Panc1 (cell line): ENCODE data around the gene FAM98B. TPM values are rescaled to one million over a fixed set of nuclear protein-coding genes. Genes with fewer than 3 reads are reported as not detected.

Experiments
- ATAC-seq: fragments of 200-7000 bp; cut with Tn5 transposase; 2 replicates; pipeline ENCODE4 v1.9.1; 2020; ENCODE audit warnings: mild to moderate bottlenecking, moderate library complexity
- Bru-seq: library from RNA; stranded (reverse); fragments of 400-500 nt; gene quantifications from one replicate; lab custom pipeline; 2021; lab: Mats Ljungman, UMichigan
- BruChase-seq, 2 experiments: library from RNA; stranded (reverse); fragments of 400-500 nt; gene quantifications; one replicate each; lab custom pipeline; 2021; lab: Mats Ljungman, UMichigan
- BruUV-seq: library from RNA; stranded (reverse); fragments of 400-500 nt; replicated peaks from 2 replicates; lab custom pipeline; 2021; lab: Mats Ljungman, UMichigan
- CTCF ChIA-PET: fragments of 300-600 bp; sonication (Branson Sonifier 250); formaldehyde crosslinking; loops from one replicate; lab custom pipeline; 2022; ENCODE audit warnings: antibody characterized with exemption; lab: Charles Lee
- POLR2A ChIA-PET: fragments of 300-600 bp; sonication (Branson Sonifier 250); formaldehyde crosslinking; loops from one replicate; lab custom pipeline; 2022; ENCODE audit warnings: antibody characterized with exemption; lab: Charles Lee
- DNase-seq: peaks from one replicate; pipeline ENCODE4 v3.0.0-alpha.2; 2010; ENCODE audit warnings: low read depth, low spot score
- H3K27ac ChIP-seq: 2 replicates; pipeline ENCODE4 v1.5.1; 2011; ENCODE audit warnings: mild to moderate bottlenecking, low read length, inconsistent platforms
- H3K27me3 ChIP-seq: fragments of 200-500 bp; sonication (Bioruptor generic); 2 replicates; pipeline ENCODE4 v1.6.0; 2014; ENCODE audit warnings: low read length, inconsistent platforms; ENCODE audit not compliant: control insufficient read depth, insufficient read depth
- H3K36me3 ChIP-seq: fragments of 200-500 bp; sonication (Bioruptor generic); 2 replicates; pipeline ENCODE4 v1.5.1; 2014; ENCODE audit warnings: inconsistent platforms, mild to moderate bottlenecking, low read length, moderate library complexity; ENCODE audit not compliant: control insufficient read depth, insufficient read depth
- H3K4me1 ChIP-seq: 2 replicates; pipeline ENCODE4 v1.5.1; 2011; ENCODE audit warnings: inconsistent platforms, mild to moderate bottlenecking, low read length, moderate library complexity; ENCODE audit not compliant: control insufficient read depth, insufficient read depth
- H3K4me3 ChIP-seq, 2 experiments: 2 replicates each; pipeline ENCODE4 v1.5.1; 2011 to 2012; ENCODE audit warnings: low read depth in 2 of 2, low read length in 2 of 2, mild to moderate bottlenecking in 2 of 2, inconsistent platforms in 1 of 2, moderate library complexity in 1 of 2
- H3K9me3 ChIP-seq: fragments of 200-500 bp; sonication (Bioruptor generic); 2 replicates; pipeline ENCODE4 v1.5.1; 2014; ENCODE audit warnings: low read depth, mild to moderate bottlenecking, inconsistent platforms, low read length, moderate library complexity; ENCODE audit not compliant: control insufficient read depth, insufficient read depth
- CTCF ChIP-seq: fragments of 450-650 bp; IDR thresholded peaks from 2 replicates; pipeline ENCODE4 v1.5.1; 2017; ENCODE audit warnings: mild to moderate bottlenecking
- POLR2AphosphoS5 ChIP-seq: IDR thresholded peaks from 2 replicates; pipeline ENCODE4 v1.6.1; 2012; ENCODE audit warnings: mild to moderate bottlenecking, low read depth, low read length, moderate library complexity
- REST ChIP-seq, 2 experiments: IDR thresholded peaks; 2 replicates each; pipeline ENCODE4 v1.6.1; 2011 to 2012; ENCODE audit warnings: low read depth in 2 of 2, control low read depth in 1 of 2, low read length in 1 of 2, mild to moderate bottlenecking in 1 of 2, moderate library complexity in 1 of 2; ENCODE audit not compliant: insufficient read depth in 1 of 2
- SIN3A ChIP-seq: IDR thresholded peaks from 2 replicates; pipeline ENCODE4 v1.6.1; 2012; ENCODE audit warnings: low read depth, mild to moderate bottlenecking, low read length, moderate library complexity, borderline replicate concordance; ENCODE audit not compliant: insufficient read depth
- TCF7L2 ChIP-seq: IDR thresholded peaks from 2 replicates; pipeline ENCODE4 v1.6.1; 2011; ENCODE audit warnings: mild to moderate bottlenecking, low read depth, low read length, inconsistent platforms
- in situ Hi-C: cut with HindIII; loops from 2 replicates; pipeline ENCODE4 v1.10.0; 2016; ENCODE audit warnings: low sequenced_read_pairs, low pct_unique_long_range_greater_than_20kb
- intact Hi-C: fragments of 100-400 bp; cut with micrococcal nuclease; formaldehyde crosslinking; loops from one replicate; pipeline ENCODE4 v1.10.0; 2022; ENCODE audit not compliant: unreplicated experiment
- long read RNA-seq: library from polyadenylated mRNA; unstranded; transcript quantifications from one replicate; pipeline ENCODE4 v2.0.0, GENCODE V29; 2021; ENCODE audit not compliant: unreplicated experiment
- polyA plus RNA-seq: library from polyadenylated mRNA; unstranded; fragments of >200 nt; gene quantifications from one replicate; pipeline ENCODE4 v1.2.1, GENCODE V29; 2012; ENCODE audit warnings: missing spikeins; ENCODE audit not compliant: insufficient read length
- total RNA-seq: library from RNA; stranded (reverse); gene quantifications from one replicate; pipeline ENCODE4 v1.2.1, GENCODE V29; 2021; ENCODE audit not compliant: unreplicated experiment

Gene FAM98B
- total RNA-seq (32.5 TPM), Bru-seq, nascent RNA (percentile 87 among the genes with signal in this experiment), BruChase-seq, experiment 1, labeled RNA remaining after a 2-hour chase (percentile 80 among the genes with signal in this experiment), BruChase-seq, experiment 2, labeled RNA remaining after a 6-hour chase (percentile 83 among the genes with signal in this experiment)
- 12.8 TPM for polyA plus RNA-seq
- long read RNA-seq, partial matches to known transcripts = 1 of 3 reads
- long read RNA-seq, other reads (novel, unspliced or antisense) = 1 of 3 reads

GRCh38 chr15:38453971-38454695 lies at the start of gene FAM98B:
Gene FAM98B, plus strand, starts transcription at chr15:38454127. Its CDS starts 35 bp downstream, at chr15:38454162.
- H3K4me1 ChIP-seq = peaks cover 7% of the 10 kb centered on the region; the same call in 1 of the 2 replicates
- POLR2A ChIA-PET = interaction anchor here (0.5 to 0.6 kb wide), 2 partner anchors 13 to 34 kb away, joined by 3 read pairs; no protein-coding TSS in a partner anchor
- ATAC-seq = peak; percentile 99
- intact Hi-C loops = no loop called here
- H3K9me3 ChIP-seq = no peaks in the 10 kb centered on the region
- CTCF ChIA-PET = interaction anchor here (0.6 to 0.9 kb wide), 3 partner anchors 14 to 902 kb away, joined by 4 to 8 read pairs (median 4); no protein-coding TSS in a partner anchor
- peak; percentile 55 for DNase-seq
- peaks cover 6% of the 10 kb centered on the region; the same call in 1 of the 2 replicates for H3K27me3 ChIP-seq
- peak within 1 kb of the TSS; percentile 96 for H3K27ac ChIP-seq
- H3K36me3 ChIP-seq = peaks cover 5% of the 10 kb centered on the region; the same call in 1 of the 2 replicates
- in situ Hi-C loops = loop anchor here (25.0 kb wide), 1 partner anchor 233 kb away; no protein-coding TSS in a partner anchor
- BruUV-seq = no TSS peak
- TF ChIP-seq SIN3A (0 out of 2 replicates have a peak, but pooled peaks have one; percentile 66), CTCF (no peak), TCF7L2 (no peak), REST (IDR thresholded peaks at IDR 0.05; ENCODE audit: insufficient read depth in 1 of 2, low read depth in 2 of 2, low read length in 1 of 2) (peak in 1 of 2 experiments; percentile 61; a peak in 1 of 4 replicates), POLR2AphosphoS5 (peak; percentile 78)
- H3K4me3 ChIP-seq = peak within 1 kb of the TSS; percentile 93 to 99

- H3K36me3 ChIP-seq = no peaks in the 10 kb centered on the region
- TF ChIP-seq REST (IDR thresholded peaks at IDR 0.05; ENCODE audit: insufficient read depth in 1 of 2, low read depth in 2 of 2, low read length in 1 of 2) = no peak
- no peak for TF ChIP-seq TCF7L2
- no peak for TF ChIP-seq POLR2AphosphoS5
- TF ChIP-seq SIN3A = no peak
- no peak for TF ChIP-seq CTCF
- in situ Hi-C loops (no loop called here), intact Hi-C loops (no loop called here)
- ATAC-seq = no peak
- peaks cover 6% of the 10 kb centered on the region; the same call in 1 of the 2 replicates for H3K27me3 ChIP-seq
- ChIA-PET CTCF (no interaction called here), POLR2A (no interaction called here)
- no peaks in the 10 kb centered on the region for H3K4me1 ChIP-seq
- BruUV-seq = no TSS peak
- no peak overlapping the region for H3K4me3 ChIP-seq
- H3K9me3 ChIP-seq = no peaks in the 10 kb centered on the region
- no peak overlapping the region for H3K27ac ChIP-seq
- DNase-seq = no peak
Observed at GRCh38 chr15:38406436-38406835, 47.5 kb upstream of the FAM98B start.
